Measurements from ENCODE around the gene GLI3.

DNA sequence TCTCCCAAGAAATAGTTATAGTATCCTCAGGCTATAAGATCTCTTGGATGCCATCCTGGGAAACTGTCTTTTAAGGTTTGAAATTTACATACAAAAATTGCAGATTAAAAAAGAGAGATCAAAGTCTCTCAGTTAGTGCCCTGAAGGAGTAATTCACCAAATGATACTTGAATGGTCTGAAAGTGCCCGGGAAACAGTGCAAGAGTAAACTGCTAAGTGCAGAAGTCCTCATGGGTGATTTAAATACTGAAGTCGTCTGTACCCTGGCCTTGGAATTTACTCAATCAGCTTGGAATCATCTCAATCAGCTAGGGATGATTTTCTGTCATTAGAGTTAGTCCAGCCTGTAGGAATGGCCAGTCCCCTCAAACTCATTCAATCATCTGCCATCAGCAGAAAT is 155.3 kb downstream of the GLI3 start:
- TF ChIP-seq YY1 (IDR thresholded peaks at IDR 0.05; ENCODE audit: insufficient read depth, insufficient read length) = no peak
- no peak for TF ChIP-seq ZNF274 (IDR thresholded peaks at IDR 0.05; ENCODE audit: low read depth, low read length)
